Caco-2 (cell line): Measurements from ENCODE around the gene CC2D2A. TPM values are rescaled to one million over a fixed set of nuclear protein-coding genes. Genes with fewer than 3 reads are reported as not detected.

Experiments used
- BruUV-seq: library from RNA; stranded (reverse); fragments of 400-500 nt; replicated peaks from 2 replicates; lab custom pipeline; 2021; lab: Mats Ljungman, UMichigan
- CTCF ChIA-PET: fragments of 300-600 bp; sonication (Branson Sonifier 250); formaldehyde crosslinking; loops from one replicate; lab custom pipeline; 2022; ENCODE audit warnings: antibody characterized with exemption; lab: Charles Lee
- POLR2A ChIA-PET: fragments of 300-600 bp; sonication (Branson Sonifier 250); formaldehyde crosslinking; loops from one replicate; lab custom pipeline; 2022; ENCODE audit warnings: antibody characterized with exemption; lab: Charles Lee
- DNase-seq, 2 experiments: peaks; one replicate each; pipeline versions ENCODE4 v3.0.0 to v3.0.0-alpha.2; 2020 to 2022
- H3K27me3 ChIP-seq: replicated peaks from 2 replicates; pipeline ENCODE4 v1.6.0; 2011; ENCODE audit warnings: low read length; ENCODE audit not compliant: control insufficient read depth, insufficient read depth
- H3K36me3 ChIP-seq: 2 replicates; pipeline ENCODE4 v1.5.1; 2011; ENCODE audit warnings: low read length; ENCODE audit not compliant: control insufficient read depth, insufficient read depth
- H3K4me1 ChIP-seq: fragments of 250-450 bp; sonication (Bioruptor Pico); 2 replicates; pipeline ENCODE4 v1.5.1; 2020; ENCODE audit warnings: mild to moderate bottlenecking
- H3K4me3 ChIP-seq: 2 replicates; pipeline ENCODE4 v1.5.1; 2011; ENCODE audit warnings: low read depth, mild to moderate bottlenecking, control low read depth, low read length
- H3K9me3 ChIP-seq: fragments of 250-450 bp; sonication (Bioruptor Pico); 2 replicates; pipeline ENCODE4 v1.5.1; 2020; ENCODE audit warnings: mild to moderate bottlenecking, moderate library complexity
- H3K27ac Mint-ChIP-seq: one replicate; pipeline ENCODE4 v1.8.0; 2022; ENCODE audit warnings: mixed read lengths; ENCODE audit not compliant: unreplicated experiment
- H3K27me3 Mint-ChIP-seq: one replicate; pipeline ENCODE4 v1.8.0; 2022; ENCODE audit warnings: mixed read lengths; ENCODE audit not compliant: insufficient read depth, unreplicated experiment
- H3K36me3 Mint-ChIP-seq: one replicate; pipeline ENCODE4 v1.8.0; 2022; ENCODE audit warnings: mild to moderate bottlenecking, mixed read lengths; ENCODE audit not compliant: insufficient read depth, unreplicated experiment
- H3K4me1 Mint-ChIP-seq: one replicate; pipeline ENCODE4 v1.8.0; 2022; ENCODE audit warnings: low read depth, mixed read lengths; ENCODE audit not compliant: unreplicated experiment
- H3K4me3 Mint-ChIP-seq: one replicate; pipeline ENCODE4 v1.8.0; 2022; ENCODE audit warnings: mild to moderate bottlenecking, moderate library complexity, mixed read lengths; ENCODE audit not compliant: unreplicated experiment
- H3K9me3 Mint-ChIP-seq: one replicate; pipeline ENCODE4 v1.8.0; 2022; ENCODE audit warnings: mixed read lengths; ENCODE audit not compliant: unreplicated experiment
- intact Hi-C: fragments of 100-400 bp; cut with micrococcal nuclease; formaldehyde crosslinking; loops from one replicate; pipeline ENCODE4 v1.10.0; 2022; ENCODE audit not compliant: unreplicated experiment
- total RNA-seq: library from RNA; stranded (reverse); gene quantifications from 2 replicates; pipeline ENCODE4 v1.2.3, GENCODE V29; 2022
- TF ChIP-seq, protein P1 (sequence below), 2 experiments: fragments of 200-600 bp in 1 of 2; IDR thresholded peaks; 1 replicate in 1 of 2; 2 replicates in 1 of 2; pipeline versions ENCODE4 v1.5.1 to v1.8.0; 2011 to 2022; ENCODE audit warnings: antibody characterized with exemption in 1 of 2, control low read depth in 1 of 2, inconsistent platforms in 1 of 2, low read depth in 1 of 2, low read length in 1 of 2, mild to moderate bottlenecking in 1 of 2, moderate library complexity in 1 of 2; ENCODE audit not compliant: insufficient read depth in 1 of 2, severe bottlenecking in 1 of 2, unreplicated experiment in 1 of 2

CC2D2A gene
- total RNA-seq, 1 experiment from 2014 or later: 12.3 TPM

DNA sequence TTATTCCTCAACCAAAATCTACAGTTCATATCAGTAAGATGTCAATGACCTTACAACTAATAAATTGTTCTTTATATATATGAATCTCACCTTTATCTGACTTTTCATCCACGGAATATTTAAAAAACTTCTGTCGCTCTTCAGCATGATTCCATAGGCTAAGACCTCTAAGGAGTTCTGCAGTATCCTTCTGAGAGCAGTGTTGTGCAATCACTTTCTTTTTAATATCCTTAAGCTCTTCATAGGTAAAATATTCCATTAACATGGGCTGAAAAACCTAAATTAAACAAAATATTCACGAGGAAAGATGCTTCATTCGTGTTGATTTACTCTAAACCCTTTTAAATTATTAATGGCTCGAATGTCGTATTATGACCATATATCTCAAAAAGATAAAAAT is 168.7 kb downstream of the CC2D2A start:
- no peak overlapping the region for H3K4me3 ChIP-seq
- H3K27ac Mint-ChIP-seq: no peak overlapping the region
- H3K36me3 ChIP-seq: no peaks in the 10 kb centered on the region
- H3K27me3 Mint-ChIP-seq: no peaks in the 10 kb centered on the region
- CTCF ChIA-PET: no interaction called here
- peaks cover 21% of the 10 kb centered on the region for H3K36me3 Mint-ChIP-seq
- TF ChIP-seq, protein P1, sequence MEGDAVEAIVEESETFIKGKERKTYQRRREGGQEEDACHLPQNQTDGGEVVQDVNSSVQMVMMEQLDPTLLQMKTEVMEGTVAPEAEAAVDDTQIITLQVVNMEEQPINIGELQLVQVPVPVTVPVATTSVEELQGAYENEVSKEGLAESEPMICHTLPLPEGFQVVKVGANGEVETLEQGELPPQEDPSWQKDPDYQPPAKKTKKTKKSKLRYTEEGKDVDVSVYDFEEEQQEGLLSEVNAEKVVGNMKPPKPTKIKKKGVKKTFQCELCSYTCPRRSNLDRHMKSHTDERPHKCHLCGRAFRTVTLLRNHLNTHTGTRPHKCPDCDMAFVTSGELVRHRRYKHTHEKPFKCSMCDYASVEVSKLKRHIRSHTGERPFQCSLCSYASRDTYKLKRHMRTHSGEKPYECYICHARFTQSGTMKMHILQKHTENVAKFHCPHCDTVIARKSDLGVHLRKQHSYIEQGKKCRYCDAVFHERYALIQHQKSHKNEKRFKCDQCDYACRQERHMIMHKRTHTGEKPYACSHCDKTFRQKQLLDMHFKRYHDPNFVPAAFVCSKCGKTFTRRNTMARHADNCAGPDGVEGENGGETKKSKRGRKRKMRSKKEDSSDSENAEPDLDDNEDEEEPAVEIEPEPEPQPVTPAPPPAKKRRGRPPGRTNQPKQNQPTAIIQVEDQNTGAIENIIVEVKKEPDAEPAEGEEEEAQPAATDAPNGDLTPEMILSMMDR (IDR thresholded peaks at IDR 0.05; ENCODE audit: insufficient read depth in 1 of 2, low read depth in 1 of 2, low read length in 1 of 2, severe bottlenecking in 1 of 2, unreplicated experiment in 1 of 2): no peak
- BruUV-seq: no TSS peak
- intact Hi-C loops: no loop called here
- POLR2A ChIA-PET: no interaction called here
- H3K4me1 Mint-ChIP-seq: no peaks in the 10 kb centered on the region
- no peak overlapping the region for H3K4me3 Mint-ChIP-seq
- H3K9me3 ChIP-seq: no peaks in the 10 kb centered on the region
- H3K4me1 ChIP-seq: no peaks in the 10 kb centered on the region
- no peaks in the 10 kb centered on the region for H3K27me3 ChIP-seq
- DNase-seq: no peak
- no peaks in the 10 kb centered on the region for H3K9me3 Mint-ChIP-seq

GRCh38 chr4:15648600-15648999 is 178.9 kb downstream of the CC2D2A start:
- Histone ChIP-seq H3K9me3 (no peaks in the 10 kb centered on the region), H3K27me3 (no peaks in the 10 kb centered on the region), H3K4me3 (no peak overlapping the region), H3K36me3 (no peaks in the 10 kb centered on the region), H3K4me1 (peaks cover 8% of the 10 kb centered on the region)
- TF ChIP-seq, protein P1 (IDR thresholded peaks at IDR 0.05; ENCODE audit: insufficient read depth in 1 of 2, low read depth in 1 of 2, low read length in 1 of 2, severe bottlenecking in 1 of 2, unreplicated experiment in 1 of 2): no peak
- Mint-ChIP-seq H3K4me3 (no peak overlapping the region), H3K27ac (no peak overlapping the region), H3K36me3 (peaks cover 7% of the 10 kb centered on the region), H3K4me1 (peaks cover 8% of the 10 kb centered on the region), H3K27me3 (no peaks in the 10 kb centered on the region), H3K9me3 (no peaks in the 10 kb centered on the region)
- DNase-seq: no peak
- ChIA-PET POLR2A (no interaction called here), CTCF (no interaction called here)
- no TSS peak for BruUV-seq
- intact Hi-C loops: no loop called here

DNA sequence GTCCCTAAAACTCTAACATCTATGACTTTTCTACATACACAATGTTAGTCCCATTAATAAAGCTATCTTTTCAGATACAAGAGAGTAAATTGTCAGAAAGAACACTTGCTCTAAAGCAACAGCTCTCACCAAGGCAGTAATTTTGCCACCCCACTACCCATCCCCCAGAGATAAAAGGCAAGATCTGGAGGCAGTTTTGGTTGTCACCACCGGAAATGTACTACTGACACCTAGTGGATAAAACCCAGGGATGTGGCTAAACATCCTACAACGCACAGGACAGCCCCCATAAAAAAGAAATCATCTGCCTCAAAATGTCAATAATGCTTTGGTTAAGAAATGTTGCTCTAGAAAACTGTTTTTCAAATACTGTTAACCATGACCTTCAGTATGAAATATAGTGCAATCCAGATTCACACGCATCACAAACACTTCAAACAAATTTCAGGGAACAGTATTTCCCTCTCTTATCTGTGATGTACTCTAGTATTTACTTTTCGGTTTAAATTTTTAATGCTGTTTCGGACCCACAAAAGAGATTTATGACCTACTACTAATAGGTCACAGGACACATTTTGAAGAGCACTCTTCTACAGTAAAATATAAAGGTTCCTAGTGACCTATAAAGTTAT is 180.3 kb downstream of the CC2D2A start:
- TF ChIP-seq, protein P1 (IDR thresholded peaks at IDR 0.05; ENCODE audit: insufficient read depth in 1 of 2, low read depth in 1 of 2, low read length in 1 of 2, severe bottlenecking in 1 of 2, unreplicated experiment in 1 of 2): peak; percentile 47 to 72
- Mint-ChIP-seq H3K27ac (no peak overlapping the region), H3K27me3 (no peaks in the 10 kb centered on the region), H3K4me3 (no peak overlapping the region), H3K36me3 (peaks cover 9% of the 10 kb centered on the region), H3K9me3 (no peaks in the 10 kb centered on the region), H3K4me1 (peaks cover 8% of the 10 kb centered on the region)
- H3K27me3 ChIP-seq: no peaks in the 10 kb centered on the region
- ChIA-PET POLR2A (no interaction called here), CTCF (interaction anchor here (0.7 to 1.0 kb wide), 2 partner anchors 16 to 170 kb away, joined by 5 to 14 read pairs; no protein-coding TSS in a partner anchor)
- BruUV-seq: no TSS peak
- no peak overlapping the region for H3K4me3 ChIP-seq
- DNase-seq: peak; percentile 60 to 69
- no peaks in the 10 kb centered on the region for H3K9me3 ChIP-seq
- H3K4me1 ChIP-seq: peaks cover 8% of the 10 kb centered on the region
- no peaks in the 10 kb centered on the region for H3K36me3 ChIP-seq
- intact Hi-C loops: loop anchor here (1.0 to 10.0 kb wide), 2 partner anchors 171 to 415 kb away; no protein-coding TSS in a partner anchor

Other genes with a start within 250 kb of the CC2D2A start
- gene C1QTNF7, start 41.8 kb upstream of the CC2D2A start, total RNA-seq: not detected in 2 replicates
- 29.1 and 32.7 TPM in 2 replicates for gene FBXL5, start 185.5 kb downstream of the CC2D2A start, total RNA-seq
- gene FAM200B, start 211.9 kb downstream of the CC2D2A start, total RNA-seq: 15.5 and 16.6 TPM in 2 replicates
- 0.41 and 0.72 TPM in 2 replicates for gene BST1, start 233.2 kb downstream of the CC2D2A start, total RNA-seq